Ramos (cell line): ENCODE measurements around the gene HECTD3.

ENCODE experiments used
- in situ Hi-C: fragments of 300-500 bp; cut with MboI; formaldehyde crosslinking; loops from one replicate; pipeline ENCODE4 v1.14.3; 2022; ENCODE audit warnings: low sequenced_read_pairs; ENCODE audit not compliant: unreplicated experiment

HECTD3 gene

GRCh38 chr1:45010855-45011811 is at the start of gene HECTD3:
HECTD3 (minus strand) TSS chr1:45011324; CDS start chr1:45011257, 67 bp downstream.
- in situ Hi-C loops = loop anchor here (5.0 to 25.0 kb wide), 5 partner anchors 291 to 1201 kb away; partner anchors contain the start of genes LURAP1 and TESK2

DNA sequence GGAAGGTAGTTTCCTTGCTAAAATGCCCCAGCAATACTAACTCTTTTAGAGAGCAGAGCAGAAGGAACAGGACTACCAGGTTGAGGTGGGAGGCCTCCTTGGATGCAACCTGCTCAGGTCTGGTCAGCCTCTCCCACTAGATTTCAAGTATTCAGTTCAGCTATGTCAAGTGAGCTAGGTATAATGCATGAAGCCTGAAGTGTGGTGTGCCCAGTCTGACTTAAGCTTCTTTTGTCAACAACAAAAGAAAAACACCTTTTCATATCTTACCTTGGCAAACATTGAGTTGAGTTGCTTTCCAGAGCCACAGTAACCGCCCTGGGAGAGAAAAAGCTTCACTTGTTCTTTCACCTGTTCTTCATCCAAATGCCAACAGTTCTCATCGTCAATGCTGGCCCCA is 48.7 kb upstream of the HECTD3 start:
- in situ Hi-C loops = no loop called here

GRCh38 chr1:45057542-45057941 is 46.4 kb upstream of the HECTD3 start:
- in situ Hi-C loops = no loop called here

DNA sequence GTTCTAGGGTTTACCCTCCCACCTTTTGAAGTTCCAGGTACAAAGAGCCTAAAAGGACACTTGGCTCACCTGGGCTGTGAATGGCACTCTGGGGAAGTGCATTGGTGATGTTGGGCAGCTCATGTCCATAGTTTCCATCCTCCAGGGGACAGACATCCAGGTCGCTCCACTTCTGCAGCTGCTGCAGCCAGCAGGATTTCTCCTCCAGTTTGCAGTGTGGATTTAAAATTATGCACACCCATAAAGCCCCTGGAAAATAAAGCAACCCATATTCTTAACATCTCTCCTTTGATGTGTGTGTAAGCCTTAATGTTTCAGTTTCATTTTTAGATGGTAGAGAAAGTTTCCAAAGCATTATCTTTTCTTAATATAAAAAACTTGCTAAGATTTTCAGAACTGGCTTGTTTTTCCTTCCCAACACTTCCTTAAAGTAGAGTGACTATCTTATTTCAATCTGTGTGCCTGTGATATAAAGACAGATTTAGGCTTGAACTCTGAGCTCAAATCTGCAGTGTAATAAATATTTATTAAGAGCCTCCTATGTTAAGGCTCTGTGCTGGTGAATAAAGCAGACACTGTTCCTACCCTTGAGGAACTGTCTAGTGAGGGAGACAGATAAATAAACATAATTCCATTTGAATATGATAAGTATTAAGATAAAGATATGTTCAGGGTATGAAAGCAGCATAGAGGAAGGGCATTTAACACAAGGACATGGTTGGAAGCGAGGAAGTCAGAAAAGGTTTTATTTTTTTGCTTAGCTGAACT is 40.1 kb upstream of the HECTD3 start:
- in situ Hi-C loops = no loop called here

DNA sequence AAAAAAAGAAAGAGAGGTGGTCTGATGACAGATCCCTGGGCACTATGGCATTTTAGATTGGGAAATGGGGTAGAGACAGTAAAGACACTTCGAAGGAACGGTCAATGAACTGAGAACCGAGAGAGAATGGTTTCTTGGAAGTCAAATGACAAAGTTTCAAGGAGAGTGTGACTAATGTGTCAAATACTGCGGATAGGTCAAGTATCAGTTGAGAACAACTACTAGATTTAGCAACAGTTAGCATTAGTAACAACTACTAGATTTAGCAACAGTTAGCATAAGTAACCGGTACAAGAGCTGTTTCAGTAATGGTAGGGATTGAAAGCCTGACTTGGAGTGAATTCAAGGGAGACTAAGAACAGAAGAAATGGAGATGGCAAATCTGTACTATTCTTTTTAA is 35.9 kb upstream of the HECTD3 start:
- in situ Hi-C loops = no loop called here

DNA sequence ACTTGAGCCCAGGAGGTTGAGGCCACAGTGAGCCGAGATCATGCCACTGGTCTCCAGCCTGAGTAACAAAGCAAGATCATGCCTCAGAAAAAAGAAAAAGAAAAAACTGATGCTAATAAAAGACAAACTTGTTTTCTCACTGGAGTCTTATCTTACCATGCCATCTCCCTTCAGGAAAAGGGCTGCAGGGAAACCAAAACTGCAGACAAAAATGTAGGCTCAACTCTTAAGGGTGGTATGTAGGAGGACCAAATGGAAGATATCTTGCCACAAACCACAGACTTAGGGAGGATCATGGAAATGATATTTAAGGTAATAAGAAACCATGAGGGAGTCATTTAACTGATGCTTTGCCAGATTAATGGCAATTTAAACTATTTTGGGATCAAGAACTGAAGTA is 33.8 kb upstream of the HECTD3 start:
- in situ Hi-C loops = no loop called here

- in situ Hi-C loops = no loop called here
Measured at GRCh38 chr1:45043094-45043493, 32.0 kb upstream of the HECTD3 start.

- in situ Hi-C loops = no loop called here
Measured at GRCh38 chr1:45040297-45040696, 29.2 kb upstream of the HECTD3 start.

- in situ Hi-C loops = no loop called here
Measured at GRCh38 chr1:45038661-45039364, 27.7 kb upstream of the HECTD3 start.

- in situ Hi-C loops = no loop called here
Measured at GRCh38 chr1:45038240-45038639, 27.1 kb upstream of the HECTD3 start.

DNA sequence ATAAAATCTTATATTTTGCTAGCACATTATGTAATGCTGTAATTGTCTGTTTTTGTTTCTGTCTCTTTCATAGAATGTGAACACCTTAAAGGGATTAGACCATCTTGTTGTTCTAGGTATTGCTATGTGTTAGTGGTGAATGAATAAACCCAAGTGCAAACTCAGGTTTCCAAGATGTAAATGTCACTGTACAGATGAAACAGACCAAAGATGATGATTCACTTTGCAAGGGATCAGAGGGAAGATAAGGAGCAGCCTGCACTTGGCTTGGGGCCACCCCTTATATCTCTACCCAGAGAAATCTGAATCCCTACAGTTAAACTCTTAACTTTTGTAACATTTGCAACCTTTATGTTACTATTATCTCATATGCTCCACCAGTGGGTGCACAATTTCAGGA is 26.3 kb upstream of the HECTD3 start:
- in situ Hi-C loops = no loop called here

DNA sequence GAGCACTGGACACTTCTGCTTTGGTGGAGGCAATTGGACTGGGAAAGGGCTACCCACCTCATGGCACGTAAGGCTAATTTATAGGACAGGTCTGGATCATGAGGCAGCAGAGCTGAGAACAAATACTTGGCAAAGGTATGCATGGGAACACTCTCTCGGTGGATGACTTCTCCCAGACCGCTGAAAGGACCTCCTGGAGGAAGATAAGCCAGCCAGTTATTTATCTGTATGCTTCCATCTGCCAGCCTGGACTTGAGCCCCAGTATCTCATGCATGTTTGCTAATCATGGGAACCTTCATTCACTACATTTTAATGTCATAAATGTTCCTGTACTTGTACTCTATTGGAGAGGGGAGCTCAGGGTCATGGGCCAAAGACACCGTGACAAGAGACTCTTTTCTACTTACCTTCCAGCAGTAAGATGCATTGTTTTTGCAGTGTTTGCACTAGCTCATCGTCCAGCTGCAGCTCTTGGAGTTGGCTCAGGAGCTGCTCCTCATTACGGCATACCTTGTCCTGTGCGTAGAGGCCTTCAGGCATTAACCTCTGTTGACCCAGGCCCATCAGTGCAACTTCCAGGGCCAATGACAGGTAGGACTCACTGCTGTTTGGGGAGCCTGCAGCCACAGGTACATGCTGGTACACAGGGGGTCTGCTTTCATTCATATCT is 24.6 kb upstream of the HECTD3 start:
- in situ Hi-C loops = no loop called here

DNA sequence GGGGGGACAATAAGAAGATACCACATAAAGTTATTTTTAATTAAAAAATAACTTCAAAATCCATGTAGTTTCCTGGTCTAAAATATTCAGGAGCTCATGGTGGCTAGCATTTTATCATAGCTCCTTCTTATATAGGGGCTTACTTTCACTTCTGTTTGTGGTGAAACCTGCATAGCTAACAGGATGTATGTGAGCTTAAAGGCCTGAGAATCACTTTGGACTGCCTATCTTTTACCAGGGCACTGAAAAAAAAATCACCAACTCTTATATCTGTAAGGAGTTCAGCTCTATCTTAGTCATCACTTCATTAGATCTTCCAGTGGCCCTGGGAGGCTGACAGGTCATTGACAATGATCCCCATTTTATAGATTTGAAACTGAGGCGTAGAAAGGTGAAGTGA is 22.2 kb upstream of the HECTD3 start:
- in situ Hi-C loops = no loop called here

DNA sequence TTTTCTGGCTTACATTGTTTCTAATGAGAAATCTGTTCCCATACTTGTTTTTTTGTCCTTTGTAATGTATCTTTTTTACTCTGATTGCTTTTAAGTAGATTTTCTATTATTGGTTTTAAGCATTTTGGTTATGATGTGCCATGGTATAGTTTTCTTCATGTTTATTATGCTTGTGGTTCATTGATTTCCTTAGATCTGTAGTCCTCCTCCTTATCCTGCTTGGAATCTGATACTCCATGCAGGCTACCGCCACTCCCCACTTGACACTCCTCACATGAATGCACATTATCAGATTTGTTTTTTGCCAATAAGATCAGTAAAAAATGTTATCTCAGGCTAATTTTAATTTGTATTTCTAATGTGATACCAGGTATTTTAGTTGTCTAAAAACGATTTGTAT is 21.7 kb upstream of the HECTD3 start:
- in situ Hi-C loops = no loop called here

- in situ Hi-C loops = no loop called here
Measured at GRCh38 chr1:45026446-45026845, 15.3 kb upstream of the HECTD3 start.

DNA sequence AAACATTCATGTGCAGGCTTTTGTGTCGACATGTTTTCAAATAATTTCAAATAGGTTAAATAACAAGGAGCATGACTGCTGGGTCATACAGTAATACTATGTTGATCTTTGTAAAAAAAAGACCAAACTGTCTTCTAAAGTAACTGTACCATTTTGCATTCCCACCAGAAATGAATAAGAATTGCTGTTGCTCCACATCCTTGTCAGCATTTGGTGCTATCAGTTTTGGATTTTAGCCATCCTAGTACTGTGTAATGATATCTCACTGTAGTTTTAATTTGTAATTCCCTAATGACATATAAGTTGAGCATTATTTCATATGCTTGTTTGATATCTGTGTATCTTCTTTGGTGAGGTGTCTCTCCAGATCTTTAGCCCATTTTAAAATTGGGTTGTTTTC is 12.5 kb upstream of the HECTD3 start:
- in situ Hi-C loops = loop anchor here (25.0 kb wide), 1 partner anchor 1189 kb away; the partner anchor contains the start of gene LURAP1

- in situ Hi-C loops = loop anchor here (10.0 to 25.0 kb wide), 2 partner anchors 546 to 1194 kb away; partner anchors contain the start of gene LURAP1
Measured at GRCh38 chr1:45018599-45019230, 7.6 kb upstream of the HECTD3 start.

DNA sequence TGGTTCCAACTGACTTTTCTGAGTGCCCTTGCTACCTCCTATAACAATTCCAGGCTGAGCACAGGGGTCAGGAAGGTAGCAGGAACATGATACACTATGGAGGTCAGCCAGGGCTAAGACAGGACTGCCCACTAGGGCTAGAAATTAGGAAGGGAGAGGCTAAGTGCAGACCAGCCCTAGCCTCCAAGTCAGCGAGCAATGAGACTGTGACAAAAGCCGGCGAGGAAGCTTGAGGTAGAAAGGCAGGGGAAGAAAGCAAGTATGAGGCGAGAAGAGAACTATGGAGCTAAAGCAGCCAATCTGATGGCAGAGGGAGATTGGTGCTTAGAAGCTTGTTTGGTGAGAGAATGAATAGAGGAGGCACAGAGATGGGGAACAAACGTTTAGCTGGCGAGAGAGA is 5.6 kb upstream of the HECTD3 start:
- in situ Hi-C loops = loop anchor here (10.0 to 25.0 kb wide), 2 partner anchors 548 to 1196 kb away; partner anchors contain the start of gene LURAP1

GRCh38 chr1:45016090-45016697 is 5.1 kb upstream of the HECTD3 start:
- in situ Hi-C loops = loop anchor here (10.0 to 25.0 kb wide), 2 partner anchors 549 to 1196 kb away; partner anchors contain the start of gene LURAP1
